Measurements from ENCODE around the gene NIPAL3. TPM values are rescaled to one million over a fixed set of nuclear protein-coding genes. Genes with fewer than 3 reads are reported as not detected.

Gene NIPAL3
- total RNA-seq (2022; extraction: Qiagen RNA extraction; ENCODE audit: low read depth) = 5.9 to 7.4 TPM (median 7.1 TPM) in 5 replicates

GRCh38 chr1:24415334-24415909 lies at the start of gene NIPAL3:
TSS of gene NIPAL3 (plus strand) at chr1:24415802. CDS start at chr1:24419548, 3,746 bp downstream.

GRCh38 chr1:24413350-24414163 lies 2.0 kb upstream of the NIPAL3 start, which contains the start of gene STPG1:
TSS of gene STPG1 (minus strand) at chr1:24413782. CDS start at chr1:24401388, 12,394 bp downstream.

GRCh38 chr1:24502709-24503058 lies 87.1 kb downstream of the NIPAL3 start, which contains the start of gene RCAN3:
TSS of gene RCAN3 (plus strand) at chr1:24502836. CDS start at chr1:24514373, 11,537 bp downstream.

Other genes with a start within 250 kb of the NIPAL3 start
- 0.99 to 1.6 TPM (median 1.2 TPM) in 5 replicates for gene IFNLR1, start 228.5 kb upstream of the NIPAL3 start, total RNA-seq (2022; extraction: Qiagen RNA extraction; ENCODE audit: low read depth)
- 0.83 to 1.1 TPM (median 0.99 TPM) in 5 replicates for gene GRHL3, start 96.4 kb upstream of the NIPAL3 start, total RNA-seq (2022; extraction: Qiagen RNA extraction; ENCODE audit: low read depth)
- gene STPG1, start 2.0 kb upstream of the NIPAL3 start, total RNA-seq (2022; extraction: Qiagen RNA extraction; ENCODE audit: low read depth) = 6.6 to 7.7 TPM (median 6.8 TPM) in 5 replicates
- gene RCAN3, start 87.0 kb downstream of the NIPAL3 start, total RNA-seq (2022; extraction: Qiagen RNA extraction; ENCODE audit: low read depth) = 12.2 to 16.2 TPM (median 15.0 TPM) in 5 replicates
- 0.06 to 0.09 TPM (median 0.07 TPM) in 5 replicates for gene NCMAP, start 140.3 kb downstream of the NIPAL3 start, total RNA-seq (2022; extraction: Qiagen RNA extraction; ENCODE audit: low read depth)
- gene SRRM1, start 227.5 kb downstream of the NIPAL3 start, total RNA-seq (2022; extraction: Qiagen RNA extraction; ENCODE audit: low read depth) = 35.9 to 56.9 TPM (median 43.2 TPM) in 5 replicates